AG04450 (cell line): ENCODE results near the gene CD34. TPM values are rescaled to one million over a fixed set of nuclear protein-coding genes. Genes with fewer than 3 reads are reported as not detected.
"Not testable (repeated sequence)": the region's sequence is repeated elsewhere in the genome, so short reads cannot be mapped to it uniquely, and the experiment has no call there.

Source experiments
- CTCF ChIA-PET: fragments of 300-600, 350-600 bp; formaldehyde crosslinking; extraction: SDS; loops from one replicate; lab custom pipeline; 2022; ENCODE audit warnings: antibody characterized with exemption, inconsistent platforms; lab: Charles Lee
- POLR2A ChIA-PET: fragments of 350-600 bp; formaldehyde crosslinking; extraction: SDS; loops from one replicate; lab custom pipeline; 2021; ENCODE audit warnings: antibody characterized with exemption, inconsistent platforms; lab: Yijun Ruan, JAX
- DNase-seq: peaks from one replicate; pipeline ENCODE4 v3.0.0-alpha.2; 2011; ENCODE audit warnings: low read depth, low spot score
- H3K27ac ChIP-seq: one replicate; pipeline ENCODE4 v1.5.1; 2012; ENCODE audit warnings: low read depth, low read length, control low read depth
- H3K27me3 ChIP-seq: one replicate; pipeline ENCODE4 v1.6.0; 2012; ENCODE audit warnings: low read length; ENCODE audit not compliant: control insufficient read depth, insufficient read depth
- H3K4me3 ChIP-seq: 2 replicates; pipeline ENCODE4 v1.5.1; 2011; ENCODE audit warnings: mild to moderate bottlenecking, low read depth, low read length, control low read depth
- H3K9me3 ChIP-seq: 2 replicates; pipeline ENCODE4 v1.5.1; 2012; ENCODE audit warnings: low read length; ENCODE audit not compliant: control insufficient read depth, insufficient read depth
- polyA plus RNA-seq: library from polyadenylated mRNA; depleted of rRNA; stranded (reverse); fragments of >200 nt; gene quantifications from 2 replicates; pipeline ENCODE4 v1.2.3, GENCODE V29; 2011
- TF ChIP-seq, protein P1 (sequence below): IDR thresholded peaks from 2 replicates; pipeline ENCODE4 v1.5.1; 2011; ENCODE audit warnings: low read depth, low read length, control low read depth, inconsistent platforms

CD34 gene
- polyA plus RNA-seq, 1 experiment: 0.14 TPM

- H3K4me3 ChIP-seq: no peak overlapping the region
- POLR2A ChIA-PET: interaction anchor here (0.5 kb wide), 1 partner anchor 14 kb away, joined by 4 read pairs; no protein-coding TSS in a partner anchor
- CTCF ChIA-PET: interaction anchor here (0.6 to 5.1 kb wide), 5 partner anchors 12 to 1266 kb away, joined by 3 to 39 read pairs (median 3); no protein-coding TSS in a partner anchor
Observed at GRCh38 chr1:207937204-207937603, 26.3 kb upstream of the CD34 start.

DNA sequence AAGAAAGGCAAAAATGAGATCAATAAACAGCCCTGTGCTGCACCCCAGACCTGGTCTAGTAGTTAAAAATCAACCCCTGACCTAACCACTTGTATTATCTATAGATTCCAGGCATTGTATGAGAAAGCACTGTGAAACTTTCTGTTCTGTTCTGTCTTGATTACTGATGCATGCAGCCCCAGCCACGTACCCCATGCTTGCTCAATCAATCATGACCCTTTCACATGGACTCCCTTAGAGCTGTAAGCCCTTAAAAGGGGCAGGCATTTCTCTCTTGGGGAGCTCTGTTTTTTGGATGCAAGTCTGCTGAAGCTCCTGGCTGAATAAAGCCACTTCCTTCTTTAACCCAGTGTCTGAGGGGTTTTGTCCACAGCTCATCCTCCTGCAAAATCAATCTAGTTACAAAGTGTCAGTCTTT, 24.2 kb upstream of the CD34 start:
- DNase-seq: no peak
- Histone ChIP-seq H3K27me3 (peaks cover 2% of the 10 kb centered on the region), H3K4me3 (no peak overlapping the region), H3K27ac (no peak overlapping the region), H3K9me3 (no peaks in the 10 kb centered on the region)
- ChIA-PET CTCF (interaction anchor here (0.7 to 5.1 kb wide), 4 partner anchors 28 to 50 kb away, joined by 3 to 39 read pairs (median 8); no protein-coding TSS in a partner anchor), POLR2A (no interaction called here)
- TF ChIP-seq, protein P1, sequence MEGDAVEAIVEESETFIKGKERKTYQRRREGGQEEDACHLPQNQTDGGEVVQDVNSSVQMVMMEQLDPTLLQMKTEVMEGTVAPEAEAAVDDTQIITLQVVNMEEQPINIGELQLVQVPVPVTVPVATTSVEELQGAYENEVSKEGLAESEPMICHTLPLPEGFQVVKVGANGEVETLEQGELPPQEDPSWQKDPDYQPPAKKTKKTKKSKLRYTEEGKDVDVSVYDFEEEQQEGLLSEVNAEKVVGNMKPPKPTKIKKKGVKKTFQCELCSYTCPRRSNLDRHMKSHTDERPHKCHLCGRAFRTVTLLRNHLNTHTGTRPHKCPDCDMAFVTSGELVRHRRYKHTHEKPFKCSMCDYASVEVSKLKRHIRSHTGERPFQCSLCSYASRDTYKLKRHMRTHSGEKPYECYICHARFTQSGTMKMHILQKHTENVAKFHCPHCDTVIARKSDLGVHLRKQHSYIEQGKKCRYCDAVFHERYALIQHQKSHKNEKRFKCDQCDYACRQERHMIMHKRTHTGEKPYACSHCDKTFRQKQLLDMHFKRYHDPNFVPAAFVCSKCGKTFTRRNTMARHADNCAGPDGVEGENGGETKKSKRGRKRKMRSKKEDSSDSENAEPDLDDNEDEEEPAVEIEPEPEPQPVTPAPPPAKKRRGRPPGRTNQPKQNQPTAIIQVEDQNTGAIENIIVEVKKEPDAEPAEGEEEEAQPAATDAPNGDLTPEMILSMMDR: no peak

More at GRCh38 chr1:207937204-207937603, 26.3 kb upstream of the CD34 start:
- no peaks in the 10 kb centered on the region for H3K27me3 ChIP-seq
- H3K9me3 ChIP-seq: no peaks in the 10 kb centered on the region
- DNase-seq: no peak
- TF ChIP-seq, protein P1: no peak
- no peak overlapping the region for H3K27ac ChIP-seq

GRCh38 chr1:207933205-207933800, 22.4 kb upstream of the CD34 start:
- Histone ChIP-seq H3K27ac (no peak overlapping the region), H3K4me3 (no peak overlapping the region), H3K9me3 (no peaks in the 10 kb centered on the region), H3K27me3 (peaks cover 2% of the 10 kb centered on the region)
- ChIA-PET POLR2A (no interaction called here), CTCF (interaction anchor here (1.0 kb wide), 1 partner anchor 48 kb away, joined by 3 read pairs; no protein-coding TSS in a partner anchor)
- TF ChIP-seq, protein P1: no peak
- no peak for DNase-seq

- ChIA-PET CTCF (interaction anchor here (1.2 kb wide), 1 partner anchor 36 kb away, joined by 4 read pairs; no protein-coding TSS in a partner anchor), POLR2A (no interaction called here)
- no peaks in the 10 kb centered on the region for H3K9me3 ChIP-seq
- H3K27ac ChIP-seq: no peak overlapping the region
- H3K27me3 ChIP-seq: peaks cover 18% of the 10 kb centered on the region
- DNase-seq: no peak
- TF ChIP-seq, protein P1: no peak
- H3K4me3 ChIP-seq: no peak overlapping the region
Observed at GRCh38 chr1:207926984-207927383, 16.1 kb upstream of the CD34 start.

DNA sequence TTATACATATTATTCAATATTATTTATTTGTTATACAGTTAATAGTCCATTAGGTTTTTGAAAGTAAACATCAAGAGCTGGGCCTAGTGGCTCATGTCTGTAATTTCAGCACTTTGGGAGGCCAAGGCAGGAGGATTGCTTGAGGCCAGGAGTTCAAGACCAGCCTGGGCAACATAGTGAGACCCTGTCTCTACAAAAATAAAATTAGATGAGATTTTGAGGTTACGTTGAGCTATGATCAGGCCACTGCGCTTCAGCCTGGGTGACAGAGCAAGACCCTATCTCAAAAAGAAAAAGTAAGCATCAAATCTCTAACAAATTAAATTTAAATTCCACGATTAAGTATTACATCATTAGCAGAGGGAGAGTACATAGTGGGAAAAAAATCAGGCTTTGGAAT, 15.0 kb upstream of the CD34 start:
- H3K4me3 ChIP-seq, H3K9me3 ChIP-seq, CTCF ChIA-PET, DNase-seq, H3K27ac ChIP-seq, POLR2A ChIA-PET: not testable (repeated sequence)
- peaks cover 20% of the 10 kb centered on the region for H3K27me3 ChIP-seq
